Measurements from ENCODE around the gene MRTFA. TPM values are rescaled to one million over a fixed set of nuclear protein-coding genes. Genes with fewer than 3 reads are reported as not detected.

The MRTFA gene
- polyA plus RNA-seq, 1 of the 3 experiments (the other 2 are of a cell fraction) = 5.8 TPM

DNA sequence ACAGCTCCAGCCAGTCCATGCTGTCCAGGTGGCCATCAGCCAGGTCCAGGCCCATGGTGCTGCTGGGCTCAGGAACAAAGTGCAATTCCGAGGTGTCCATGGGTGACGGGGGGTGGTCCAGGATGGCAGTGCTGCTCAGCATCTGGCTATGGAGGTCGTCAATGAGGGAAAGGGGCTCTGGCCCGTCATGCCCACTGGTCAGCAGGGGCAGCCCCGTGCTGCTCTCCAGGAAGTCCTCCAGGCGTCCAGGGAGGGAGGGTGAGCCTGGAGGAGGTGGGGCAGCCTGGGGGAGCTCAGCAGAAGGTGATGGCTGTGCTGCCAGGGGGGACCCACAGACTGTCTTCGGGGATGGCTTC lies 225.0 kb downstream of the MRTFA start:
- no peaks in the 10 kb centered on the region for H3K9me2 ChIP-seq
- no peaks in the 10 kb centered on the region for H3F3A ChIP-seq (replicated peaks; ENCODE audit: insufficient read depth)
- no peak overlapping the region for H3K4me2 ChIP-seq
- no peaks in the 10 kb centered on the region for H3K79me2 ChIP-seq (ENCODE audit: insufficient read depth)
- DNase-seq = no peak
- TF ChIP-seq FOSL2 (IDR thresholded peaks at IDR 0.05; ENCODE audit: borderline replicate concordance, low read depth) (no peak), TAF1 (IDR thresholded peaks at IDR 0.05; ENCODE audit: borderline replicate concordance, low read depth, low read length) (no peak), EP300 (IDR thresholded peaks at IDR 0.05; ENCODE audit: borderline replicate concordance in 1 of 2, low read depth in 1 of 2, low read length in 1 of 2) (no peak), JUND (IDR thresholded peaks at IDR 0.05) (no peak), MXI1 (IDR thresholded peaks at IDR 0.05; ENCODE audit: low read depth, low read length) (no peak), RXRA (IDR thresholded peaks at IDR 0.05; ENCODE audit: borderline replicate concordance, low read depth) (no peak), SMC3 (IDR thresholded peaks at IDR 0.05; ENCODE audit: low read depth, low read length) (no peak), NFIC (IDR thresholded peaks at IDR 0.05; ENCODE audit: borderline replicate concordance) (no peak), ELF1 (IDR thresholded peaks at IDR 0.05) (no peak)
- TF ChIP-seq, protein P1, sequence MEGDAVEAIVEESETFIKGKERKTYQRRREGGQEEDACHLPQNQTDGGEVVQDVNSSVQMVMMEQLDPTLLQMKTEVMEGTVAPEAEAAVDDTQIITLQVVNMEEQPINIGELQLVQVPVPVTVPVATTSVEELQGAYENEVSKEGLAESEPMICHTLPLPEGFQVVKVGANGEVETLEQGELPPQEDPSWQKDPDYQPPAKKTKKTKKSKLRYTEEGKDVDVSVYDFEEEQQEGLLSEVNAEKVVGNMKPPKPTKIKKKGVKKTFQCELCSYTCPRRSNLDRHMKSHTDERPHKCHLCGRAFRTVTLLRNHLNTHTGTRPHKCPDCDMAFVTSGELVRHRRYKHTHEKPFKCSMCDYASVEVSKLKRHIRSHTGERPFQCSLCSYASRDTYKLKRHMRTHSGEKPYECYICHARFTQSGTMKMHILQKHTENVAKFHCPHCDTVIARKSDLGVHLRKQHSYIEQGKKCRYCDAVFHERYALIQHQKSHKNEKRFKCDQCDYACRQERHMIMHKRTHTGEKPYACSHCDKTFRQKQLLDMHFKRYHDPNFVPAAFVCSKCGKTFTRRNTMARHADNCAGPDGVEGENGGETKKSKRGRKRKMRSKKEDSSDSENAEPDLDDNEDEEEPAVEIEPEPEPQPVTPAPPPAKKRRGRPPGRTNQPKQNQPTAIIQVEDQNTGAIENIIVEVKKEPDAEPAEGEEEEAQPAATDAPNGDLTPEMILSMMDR (IDR thresholded peaks at IDR 0.05) = no peak
- TF ChIP-seq, protein P2, sequence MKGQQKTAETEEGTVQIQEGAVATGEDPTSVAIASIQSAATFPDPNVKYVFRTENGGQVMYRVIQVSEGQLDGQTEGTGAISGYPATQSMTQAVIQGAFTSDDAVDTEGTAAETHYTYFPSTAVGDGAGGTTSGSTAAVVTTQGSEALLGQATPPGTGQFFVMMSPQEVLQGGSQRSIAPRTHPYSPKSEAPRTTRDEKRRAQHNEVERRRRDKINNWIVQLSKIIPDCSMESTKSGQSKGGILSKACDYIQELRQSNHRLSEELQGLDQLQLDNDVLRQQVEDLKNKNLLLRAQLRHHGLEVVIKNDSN (IDR thresholded peaks at IDR 0.05; ENCODE audit: borderline replicate concordance, low read depth) = no peak
- no peaks in the 10 kb centered on the region for H3K27me3 ChIP-seq (ENCODE audit: insufficient read depth)
- WGBS (ENCODE audit: low lambda C conversion rate) = 90% methylated on average over 5 of the region's 7 CpGs
- ChIA-PET CTCF (no interaction called here), POLR2A (no interaction called here)
- H3K9me3 ChIP-seq = no peaks in the 10 kb centered on the region
- H3K4me3 ChIP-seq (ENCODE audit: low read depth in 2 of 2, low read length in 1 of 2) = no peak overlapping the region
- no peak overlapping the region for H3K9ac ChIP-seq
- peaks cover 0 to 18% of the 10 kb centered on the region in 2 experiments; a peak in 1 of 4 replicates for H3K4me1 ChIP-seq (ENCODE audit: control insufficient read depth in 1 of 2, insufficient read depth in 2 of 2, low read depth in 1 of 2, low read length in 1 of 2)
- no peaks in the 10 kb centered on the region for H4K20me1 ChIP-seq (ENCODE audit: insufficient read depth)
- H3K27ac ChIP-seq (ENCODE audit: low read depth in 2 of 2, low read length in 1 of 2) = no peak overlapping the region
- no peak overlapping the region for H2AFZ ChIP-seq (ENCODE audit: low read depth)
- H3K36me3 ChIP-seq (replicated peaks in 1 of 2; ENCODE audit: control insufficient read depth in 1 of 2, insufficient read depth in 2 of 2, low read length in 1 of 2) = peaks cover 0 to 25% of the 10 kb centered on the region in 2 experiments

DNA sequence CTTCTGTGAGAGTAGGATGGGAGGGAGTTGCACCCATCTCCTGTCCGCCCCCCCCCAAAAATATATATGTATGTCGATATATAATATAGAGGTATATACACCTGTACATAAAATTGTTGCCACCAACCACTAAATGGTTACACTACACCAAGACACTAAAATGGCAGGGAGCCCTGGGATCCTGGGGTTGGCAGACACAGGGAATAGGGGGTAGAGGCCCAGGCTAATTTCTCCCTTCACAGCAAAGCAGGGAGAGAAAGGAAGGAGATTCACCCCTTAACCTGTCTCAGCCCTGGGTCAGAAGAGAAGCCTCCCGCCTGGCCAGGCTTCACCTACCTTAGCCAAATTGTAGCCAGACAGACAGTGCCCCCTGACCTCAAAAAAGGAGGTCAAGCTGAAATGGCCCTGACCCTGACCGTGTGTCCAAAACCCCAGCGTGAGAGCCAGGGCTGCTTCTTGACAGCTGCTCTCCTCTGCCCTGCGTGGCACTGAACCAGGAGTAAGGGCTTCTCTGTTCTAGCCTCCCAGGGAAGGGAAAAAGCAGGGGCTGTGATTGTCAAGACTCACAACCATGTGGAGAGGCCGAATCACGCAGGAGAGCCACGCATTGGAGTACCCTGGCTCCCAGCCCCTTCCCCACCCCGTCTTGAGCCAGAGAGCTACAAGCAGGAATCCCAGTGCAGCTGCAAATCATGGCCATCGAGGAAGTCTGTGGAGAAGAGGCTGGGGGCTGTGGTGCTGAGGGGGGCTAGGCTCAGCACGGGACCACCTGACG lies 225.6 kb downstream of the MRTFA start:
- no peaks in the 10 kb centered on the region for H3K79me2 ChIP-seq (ENCODE audit: insufficient read depth)
- H4K20me1 ChIP-seq (ENCODE audit: insufficient read depth) = no peaks in the 10 kb centered on the region
- DNase-seq = no peak
- ChIA-PET CTCF (no interaction called here), POLR2A (no interaction called here)
- H3K4me3 ChIP-seq (ENCODE audit: low read depth in 2 of 2, low read length in 1 of 2) = no peak overlapping the region
- H3K4me1 ChIP-seq (ENCODE audit: control insufficient read depth in 1 of 2, insufficient read depth in 2 of 2, low read depth in 1 of 2, low read length in 1 of 2) = peaks cover 0 to 18% of the 10 kb centered on the region in 2 experiments; a peak in 1 of 4 replicates
- H3K36me3 ChIP-seq (replicated peaks in 1 of 2; ENCODE audit: control insufficient read depth in 1 of 2, insufficient read depth in 2 of 2, low read length in 1 of 2) = peaks cover 0 to 27% of the 10 kb centered on the region in 2 experiments
- no peak overlapping the region for H2AFZ ChIP-seq (ENCODE audit: low read depth)
- H3K27ac ChIP-seq (ENCODE audit: low read depth in 2 of 2, low read length in 1 of 2) = no peak overlapping the region
- H3K27me3 ChIP-seq (ENCODE audit: insufficient read depth) = no peaks in the 10 kb centered on the region
- 80% methylated on average over 1 of the region's 13 CpGs for WGBS (ENCODE audit: low lambda C conversion rate)
- no peaks in the 10 kb centered on the region for H3K9me3 ChIP-seq
- no peak overlapping the region for H3K9ac ChIP-seq
- no peaks in the 10 kb centered on the region for H3K9me2 ChIP-seq
- TF ChIP-seq CHD2 (IDR thresholded peaks at IDR 0.05; ENCODE audit: low read length, partially characterized antibody) (no peak), RXRA (IDR thresholded peaks at IDR 0.05; ENCODE audit: borderline replicate concordance, low read depth) (no peak), RCOR1 (IDR thresholded peaks at IDR 0.05; ENCODE audit: low read length) (no peak), FOXM1 (IDR thresholded peaks at IDR 0.05; ENCODE audit: low read depth) (no peak), MXI1 (IDR thresholded peaks at IDR 0.05; ENCODE audit: low read depth, low read length) (no peak), NFIC (IDR thresholded peaks at IDR 0.05; ENCODE audit: borderline replicate concordance) (no peak)
- TF ChIP-seq, protein P3, sequence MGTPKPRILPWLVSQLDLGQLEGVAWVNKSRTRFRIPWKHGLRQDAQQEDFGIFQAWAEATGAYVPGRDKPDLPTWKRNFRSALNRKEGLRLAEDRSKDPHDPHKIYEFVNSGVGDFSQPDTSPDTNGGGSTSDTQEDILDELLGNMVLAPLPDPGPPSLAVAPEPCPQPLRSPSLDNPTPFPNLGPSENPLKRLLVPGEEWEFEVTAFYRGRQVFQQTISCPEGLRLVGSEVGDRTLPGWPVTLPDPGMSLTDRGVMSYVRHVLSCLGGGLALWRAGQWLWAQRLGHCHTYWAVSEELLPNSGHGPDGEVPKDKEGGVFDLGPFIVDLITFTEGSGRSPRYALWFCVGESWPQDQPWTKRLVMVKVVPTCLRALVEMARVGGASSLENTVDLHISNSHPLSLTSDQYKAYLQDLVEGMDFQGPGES (IDR thresholded peaks at IDR 0.05; ENCODE audit: low read depth, low read length) = no peak
- H3K4me2 ChIP-seq = no peak overlapping the region
- no peaks in the 10 kb centered on the region for H3F3A ChIP-seq (replicated peaks; ENCODE audit: insufficient read depth)

Measured in SK-N-SH (cell line).